ENCODE measurements around the gene TCF12. TPM values are rescaled to one million over a fixed set of nuclear protein-coding genes. Genes with fewer than 3 reads are reported as not detected.

Gene TCF12
- total and polyA plus RNA-seq, 2 of the 8 experiments (the other 6 are each of a cell fraction or from before 2014, with no cell fraction given): 85.8 to 101 TPM

GRCh38 chr15:57290187-57290586 lies 371.7 kb downstream of the TCF12 start:
- Histone ChIP-seq H2BK120ac (replicated peaks; ENCODE audit: low read depth, low read length) (no peak overlapping the region), H3K36me3 (ENCODE audit: control insufficient read depth in 2 of 4, insufficient read depth in 4 of 4, low read length in 3 of 4) (peaks cover 0 to 15% (median 5%) of the 10 kb centered on the region in 4 experiments; a peak in 5 of 8 replicates), H3K23me2 (ENCODE audit: low read depth, low read length) (no peaks in the 10 kb centered on the region), H2BK5ac (ENCODE audit: low read depth, low read length) (no peak overlapping the region), H2BK15ac (ENCODE audit: low read length) (no peak overlapping the region), H2BK12ac (ENCODE audit: low read depth, low read length) (no peak overlapping the region), H2AK5ac (ENCODE audit: low read depth, low read length) (no peak overlapping the region), H3K9me3 (ENCODE audit: insufficient read depth in 2 of 2, low read depth in 1 of 2, low read length in 1 of 2) (no peaks in the 10 kb centered on the region), H3K27ac (ENCODE audit: low read depth, low read length) (no peak overlapping the region), H4K8ac (ENCODE audit: extremely low read depth, insufficient read depth, low read length) (no peak overlapping the region), H3K79me2 (ENCODE audit: control insufficient read depth in 1 of 2, insufficient read depth in 2 of 2, low read length in 2 of 2) (no peaks in the 10 kb centered on the region), H3K4me2 (ENCODE audit: insufficient read depth in 1 of 2, low read depth in 2 of 2, low read length in 2 of 2) (no peak overlapping the region), H3K14ac (ENCODE audit: insufficient read length) (no peak overlapping the region), H3K79me1 (ENCODE audit: low read depth, low read length) (no peaks in the 10 kb centered on the region), H4K20me1 (replicated peaks in 1 of 2; ENCODE audit: control insufficient read depth in 1 of 2, insufficient read depth in 2 of 2, low read length in 2 of 2) (no peaks in the 10 kb centered on the region), H3K4me3 (ENCODE audit: extremely low read depth in 1 of 4, insufficient read depth in 2 of 4, low read depth in 3 of 4, low read length in 4 of 4) (no peak overlapping the region), H3K56ac (replicated peaks; ENCODE audit: insufficient read length, low read depth, low read length) (no peak overlapping the region), H4K91ac (replicated peaks; ENCODE audit: insufficient read length, low read length) (no peak overlapping the region), H2AFZ (ENCODE audit: low read length) (no peak overlapping the region), H3K27me3 (replicated peaks in 1 of 4; ENCODE audit: control insufficient read depth in 3 of 4, extremely low read depth in 1 of 4, insufficient read depth in 3 of 4, low read length in 3 of 4) (no peaks in the 10 kb centered on the region), H3K23ac (ENCODE audit: insufficient read length) (no peak overlapping the region), H4K5ac (ENCODE audit: insufficient read length, low read depth, low read length) (no peak overlapping the region), H3K4ac (replicated peaks; ENCODE audit: insufficient read length, low read depth, low read length) (no peak overlapping the region), H2BK20ac (ENCODE audit: low read length) (no peak overlapping the region), H3K18ac (ENCODE audit: extremely low read depth, low read length) (no peak overlapping the region), H3K4me1 (replicated peaks in 1 of 4; ENCODE audit: control insufficient read depth in 3 of 4, insufficient read depth in 4 of 4, low read length in 3 of 4) (peaks cover 0 to 12% (median 5%) of the 10 kb centered on the region in 4 experiments; a peak in 3 of 7 replicates), H3K9ac (replicated peaks in 1 of 4; ENCODE audit: extremely low read depth in 1 of 4, low read depth in 3 of 4, low read length in 3 of 4) (no peak overlapping the region)
- 100% methylated on average over 1 of the region's 2 CpGs; no CpG with 5 or more reads in 1 of the 2 experiments for WGBS, 2 experiments (ENCODE audit: extremely low coverage in 1 of 2, insufficient coverage in 1 of 2, insufficient read length in 1 of 2, insufficient replicate concordance in 2 of 2, low coverage in 1 of 2, low lambda C conversion rate in 2 of 2, missing lambda C conversion rate in 1 of 2)
- TF ChIP-seq RXRA (IDR thresholded peaks at IDR 0.05; ENCODE audit: insufficient read depth, low read depth, low read length): no peak
- FAIRE-seq: no peak
- DNase-seq (ENCODE audit: low read depth in 1 of 2, low spot score in 2 of 2): no peak
- POLR2A ChIA-PET (ENCODE audit: partially characterized antibody): no interaction called here
- CTCF ChIA-PET (ENCODE audit: partially characterized antibody): interaction anchor here (0.7 to 1.4 kb wide), 3 partner anchors 10 to 781 kb away, joined by 3 to 5 read pairs (median 3); no protein-coding TSS in a partner anchor
